ENCODE data around the gene UGT1A6.

GRCh38 chr2:233769260-233769659 lies 76.6 kb downstream of the UGT1A6 start:
- TF ChIP-seq EP300 (IDR thresholded peaks at IDR 0.05; ENCODE audit: low read depth) (no peak), CTCF (IDR thresholded peaks at IDR 0.05) (no peak)
